ENCODE measurements around the gene FAAP100.

The FAAP100 gene

DNA sequence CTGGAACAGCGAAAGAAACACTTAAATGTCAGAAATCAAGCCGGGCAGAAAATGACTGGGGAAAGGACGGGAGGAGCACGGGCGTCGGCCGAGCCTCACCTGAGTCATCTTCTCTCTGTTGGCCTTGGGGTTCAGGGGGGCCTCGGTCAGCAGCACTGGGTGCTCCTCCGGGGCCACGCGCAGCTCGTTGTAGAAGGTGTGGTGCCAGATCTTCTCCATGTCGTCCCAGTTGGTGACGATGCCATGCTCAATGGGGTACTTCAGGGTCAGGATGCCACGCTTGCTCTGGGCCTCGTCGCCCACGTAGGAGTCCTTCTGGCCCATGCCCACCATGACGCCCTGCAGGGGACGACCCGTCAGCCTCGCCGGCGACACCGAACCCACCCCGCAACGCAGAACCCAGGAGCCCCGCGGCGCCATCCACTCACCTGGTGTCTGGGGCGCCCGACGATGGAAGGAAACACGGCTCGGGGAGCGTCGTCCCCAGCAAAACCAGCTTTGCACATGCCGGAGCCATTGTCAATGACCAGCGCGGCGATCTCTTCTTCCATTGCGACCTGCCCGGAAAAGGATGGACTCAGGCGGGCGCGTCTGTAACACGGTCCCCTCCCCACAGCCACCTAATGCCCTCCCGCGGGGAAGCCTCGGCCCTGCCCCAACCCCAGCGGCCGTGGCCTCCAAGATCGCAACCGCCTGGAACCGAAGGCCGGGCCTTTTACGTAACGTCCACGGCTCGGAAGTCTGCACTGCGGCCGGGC is 40.2 kb downstream of the FAAP100 start:
- DNase-seq (ENCODE audit: low read depth), result no peak

DNA sequence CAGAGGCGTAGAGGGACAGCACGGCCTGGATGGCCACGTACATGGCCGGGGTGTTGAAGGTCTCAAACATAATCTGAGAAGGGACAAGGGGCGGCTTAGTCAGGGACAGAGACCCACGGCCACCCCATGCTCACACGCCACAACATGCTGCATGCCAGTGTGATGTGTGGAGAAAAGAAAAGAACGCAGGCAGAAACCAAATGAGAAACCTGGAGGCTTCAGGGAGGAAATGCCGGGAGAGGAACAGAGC is 40.7 kb downstream of the FAAP100 start:
- DNase-seq (ENCODE audit: low read depth), result no peak

DNA sequence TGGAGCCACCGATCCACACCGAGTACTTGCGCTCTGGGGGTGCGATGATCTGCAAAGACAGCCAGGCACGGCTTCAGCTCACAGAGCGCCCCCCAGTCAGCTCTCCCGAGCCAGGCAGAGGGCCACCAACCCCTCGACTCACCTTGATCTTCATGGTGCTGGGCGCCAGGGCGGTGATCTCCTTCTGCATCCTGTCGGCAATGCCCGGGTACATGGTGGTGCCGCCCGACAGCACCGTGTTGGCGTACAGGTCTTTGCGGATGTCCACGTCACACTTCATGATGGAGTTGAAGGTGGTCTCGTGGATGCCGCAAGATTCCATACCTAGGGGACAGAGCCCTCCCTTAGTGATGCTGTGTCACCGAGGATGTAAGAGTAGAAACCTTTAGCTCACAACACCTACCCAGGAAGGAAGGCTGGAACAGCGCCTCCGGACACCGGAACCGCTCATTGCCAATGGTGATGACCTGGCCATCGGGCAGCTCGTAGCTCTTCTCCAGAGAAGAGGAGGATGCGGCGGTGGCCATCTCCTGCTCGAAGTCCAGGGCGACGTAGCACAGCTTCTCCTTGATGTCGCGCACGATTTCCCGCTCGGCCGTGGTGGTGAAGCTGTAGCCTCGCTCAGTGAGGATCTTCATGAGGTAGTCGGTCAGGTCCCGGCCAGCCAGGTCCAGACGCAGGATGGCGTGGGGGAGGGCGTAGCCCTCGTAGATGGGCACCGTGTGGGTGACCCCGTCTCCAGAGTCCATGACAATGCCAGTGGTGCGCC is 41.2 kb downstream of the FAAP100 start:
- DNase-seq (ENCODE audit: low read depth), result no peak

DNA sequence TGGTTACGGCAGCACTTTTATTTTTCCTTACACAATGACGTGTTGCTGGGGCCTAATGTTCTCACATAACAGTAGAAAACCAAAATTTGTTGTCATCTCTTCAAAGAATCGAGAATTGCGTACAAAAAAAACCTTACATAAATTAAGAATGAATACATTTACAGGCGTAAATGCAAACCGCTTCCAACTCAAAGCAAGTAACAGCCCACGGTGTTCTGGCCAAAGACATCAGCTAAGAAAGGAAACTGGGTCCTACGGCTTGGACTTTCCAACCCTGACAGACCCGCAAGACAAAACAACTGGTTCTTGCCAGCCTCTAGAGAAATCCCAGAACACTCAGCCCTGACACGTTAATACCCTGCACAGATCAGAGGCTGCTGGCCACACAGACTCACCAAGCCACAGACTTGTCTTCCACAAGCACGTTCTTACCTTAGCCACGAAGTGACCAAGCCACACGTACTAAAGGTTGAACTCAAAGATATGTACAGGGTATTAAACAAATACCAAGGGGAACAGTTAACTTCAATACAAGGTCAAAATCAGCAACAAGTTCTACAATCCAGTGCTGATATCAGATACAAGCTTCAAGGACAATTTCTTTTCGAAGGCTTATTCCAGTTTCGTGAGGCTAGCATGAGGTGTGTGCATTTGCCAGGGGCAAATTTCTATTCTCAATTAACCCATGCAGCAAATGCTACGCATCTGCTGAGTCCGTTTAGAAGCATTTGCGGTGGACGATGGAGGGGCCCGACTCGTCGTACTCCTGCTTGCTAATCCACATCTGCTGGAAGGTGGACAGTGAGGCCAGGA is 42.0 kb downstream of the FAAP100 start:
- no peak for DNase-seq (ENCODE audit: low read depth)

DNA sequence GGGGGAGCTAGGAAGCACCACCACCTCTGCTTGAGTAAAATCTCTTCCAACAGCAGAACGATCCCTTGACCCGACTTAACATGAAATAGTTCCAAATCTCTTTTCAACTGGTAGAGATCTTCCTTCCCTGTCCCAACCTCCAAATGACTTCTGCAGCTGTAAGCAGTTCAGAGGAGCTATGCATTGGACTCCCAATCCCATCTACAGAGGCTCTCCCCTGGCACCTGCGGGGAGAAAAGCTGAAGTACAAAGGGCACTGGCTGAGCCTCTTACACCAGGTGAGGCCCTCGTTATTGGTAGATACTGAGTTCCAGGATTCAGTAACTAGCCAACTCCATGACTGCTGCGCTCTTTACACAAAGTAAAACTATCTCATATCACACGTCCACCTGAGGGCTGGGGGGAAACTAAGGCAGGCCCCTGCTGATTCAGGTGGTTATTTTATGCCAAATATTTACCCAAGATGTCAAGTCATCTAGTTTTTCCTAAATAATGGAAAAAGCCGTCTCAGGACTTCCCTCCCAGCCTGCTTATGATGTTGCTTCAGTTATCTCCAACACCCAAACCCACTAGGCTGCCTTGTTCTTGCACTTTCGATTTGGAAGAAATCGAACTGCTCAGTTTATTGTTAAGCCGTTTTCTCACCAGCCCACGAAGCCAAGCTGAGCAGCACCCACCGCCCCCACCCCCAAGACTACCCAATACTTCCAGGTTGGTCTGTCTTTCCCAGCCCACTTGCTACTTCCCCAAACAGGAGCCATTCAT is 42.8 kb downstream of the FAAP100 start:
- DNase-seq (ENCODE audit: low read depth), result no peak

DNA sequence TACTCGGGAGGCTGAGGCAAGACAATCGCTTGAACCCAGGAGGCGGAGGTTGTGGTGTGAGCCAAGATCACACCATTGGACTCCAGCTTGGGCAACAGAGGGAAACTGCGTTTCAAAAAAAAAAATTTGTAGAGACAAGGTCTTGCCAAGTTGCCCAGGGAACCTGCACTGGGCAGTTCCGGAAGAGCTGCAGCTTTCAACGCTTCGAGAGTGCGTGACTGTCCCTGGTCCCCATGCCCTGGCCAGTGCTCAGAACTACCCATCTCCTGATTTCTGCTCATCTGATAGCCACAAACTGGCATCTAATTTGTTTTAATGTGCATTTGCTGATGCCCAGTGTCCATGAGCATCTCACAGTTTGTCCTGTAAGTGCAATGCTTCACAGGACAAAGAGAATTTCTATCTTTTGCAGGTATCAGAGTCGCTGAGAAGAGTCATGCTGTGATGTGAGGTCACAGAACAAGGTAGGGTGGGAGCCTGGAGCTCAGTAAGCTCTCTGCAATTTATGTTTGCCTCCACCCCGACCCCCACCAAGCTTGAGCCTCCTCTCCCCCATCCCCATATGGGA is 43.4 kb downstream of the FAAP100 start:
- no peak for DNase-seq (ENCODE audit: low read depth)

DNA sequence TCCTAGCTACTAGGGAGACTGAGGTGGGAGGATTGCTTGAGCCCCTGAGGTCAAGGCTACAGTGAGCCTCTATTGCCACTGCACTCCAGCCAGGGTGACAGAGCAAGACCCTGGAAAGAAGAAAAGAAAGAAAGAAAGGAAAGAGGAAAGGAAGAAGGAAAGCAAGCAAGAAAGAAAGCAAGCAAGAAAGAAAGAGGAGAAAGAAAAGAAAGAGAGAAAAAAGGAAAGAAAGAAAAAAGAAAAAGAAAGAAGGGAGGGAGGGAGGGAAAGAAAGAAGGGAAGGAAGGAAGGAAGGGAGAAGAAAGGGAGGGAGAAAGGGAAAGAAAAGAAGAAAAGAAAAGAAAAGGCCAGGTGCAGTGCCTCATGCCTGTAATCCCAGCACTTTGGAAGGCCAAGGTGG is 48.5 kb downstream of the FAAP100 start:
- DNase-seq (ENCODE audit: low read depth), result no peak

DNA sequence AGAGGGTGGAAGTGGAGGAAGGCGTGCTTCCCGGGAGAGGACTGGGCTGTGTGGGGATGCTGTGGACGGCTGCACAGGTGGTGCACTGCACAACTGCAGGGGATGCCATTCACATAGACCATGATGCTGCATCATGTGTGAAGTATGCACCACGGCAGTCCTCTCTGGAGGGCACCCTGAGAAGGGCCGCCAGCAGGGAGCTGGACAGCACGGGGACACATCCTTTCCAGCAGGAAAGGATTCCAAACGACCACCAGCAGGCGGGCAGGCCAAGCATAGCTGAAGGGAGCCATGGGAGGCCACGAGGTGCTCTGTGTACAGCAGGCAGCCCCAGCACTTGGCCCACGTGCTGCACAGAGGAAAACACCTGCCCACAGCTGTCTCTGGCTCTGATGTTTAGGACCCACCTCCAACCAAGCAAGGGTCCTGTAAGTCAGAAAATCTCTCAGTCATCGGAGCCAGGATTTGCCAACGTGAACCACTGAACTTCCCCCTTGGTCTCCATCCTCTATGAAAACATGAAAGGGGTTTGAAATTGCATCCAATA is 49.6 kb downstream of the FAAP100 start:
- DNase-seq (ENCODE audit: low read depth), result no peak

DNA sequence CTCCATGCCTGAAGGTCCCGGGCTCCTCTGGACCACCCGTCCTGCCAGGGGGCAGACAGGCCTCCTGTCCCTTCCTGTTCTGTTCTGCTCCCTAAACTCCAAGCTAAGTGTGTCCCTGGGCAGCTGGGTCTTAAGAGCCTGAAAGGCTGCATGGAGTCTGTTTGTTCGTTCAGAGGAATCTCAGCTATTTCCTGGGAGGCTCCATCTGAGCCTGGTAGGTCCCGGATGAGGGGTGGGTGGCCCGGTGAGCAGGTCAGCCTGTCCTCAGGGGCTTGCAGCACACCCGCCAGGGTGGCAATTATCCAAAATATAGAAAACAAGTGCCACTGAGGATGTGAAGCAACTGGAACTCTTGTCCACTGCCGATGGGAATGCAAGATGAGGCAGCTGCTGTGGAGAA is 52.1 kb downstream of the FAAP100 start:
- DNase-seq (ENCODE audit: low read depth), result no peak

DNA sequence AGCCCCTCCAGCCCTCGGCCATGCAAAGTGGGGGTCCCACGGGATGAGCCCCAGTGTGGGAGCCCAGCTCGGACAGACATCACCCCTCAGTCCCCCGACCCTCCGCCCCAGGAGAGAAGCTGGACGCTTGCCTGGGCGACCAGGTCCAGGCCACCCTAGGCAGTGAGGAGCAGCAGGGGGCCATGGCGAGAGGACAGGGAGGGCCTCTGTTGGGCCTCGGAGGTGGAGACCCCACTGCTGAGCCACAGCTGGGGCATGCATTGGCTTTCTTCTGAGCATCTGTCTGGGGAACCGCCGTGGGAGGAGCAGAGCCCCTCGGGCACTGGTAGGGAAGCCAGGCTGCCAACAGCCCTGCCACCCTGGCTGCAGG is 52.6 kb downstream of the FAAP100 start:
- no peak for DNase-seq (ENCODE audit: low read depth)

DNA sequence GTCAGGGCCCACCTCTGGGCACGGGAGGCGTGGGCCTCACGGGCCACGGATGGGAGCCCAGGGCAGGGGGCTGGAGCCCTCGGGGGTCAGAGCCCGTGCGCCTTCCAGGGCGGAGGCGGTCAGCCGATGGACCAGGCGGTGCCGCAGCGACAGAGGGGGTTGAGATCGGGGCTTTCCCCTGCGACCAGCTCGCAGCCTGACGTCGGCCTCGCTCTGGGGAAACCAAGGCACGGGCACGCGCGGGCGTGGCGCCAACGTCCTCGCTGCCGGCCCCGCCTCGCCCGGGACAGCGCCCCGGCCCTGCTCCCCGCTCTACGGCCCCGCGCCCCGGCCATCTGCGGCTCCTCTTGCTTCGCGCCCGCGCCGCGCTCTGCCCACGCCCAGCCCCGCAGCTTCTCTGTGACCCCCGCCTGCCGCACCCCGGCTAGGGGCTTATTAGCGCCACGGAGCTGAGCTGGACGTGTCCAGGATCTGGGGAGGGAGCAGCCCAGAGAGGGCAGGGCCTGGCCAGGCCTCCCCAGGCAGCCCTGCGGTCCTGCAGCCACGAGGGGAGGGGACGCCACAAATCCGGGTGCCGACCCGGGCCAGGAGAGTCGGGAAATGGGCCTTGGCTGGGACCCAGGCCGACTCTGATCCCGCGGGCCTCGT is 53.1 kb downstream of the FAAP100 start:
- DNase-seq (ENCODE audit: low read depth), result no peak

DNA sequence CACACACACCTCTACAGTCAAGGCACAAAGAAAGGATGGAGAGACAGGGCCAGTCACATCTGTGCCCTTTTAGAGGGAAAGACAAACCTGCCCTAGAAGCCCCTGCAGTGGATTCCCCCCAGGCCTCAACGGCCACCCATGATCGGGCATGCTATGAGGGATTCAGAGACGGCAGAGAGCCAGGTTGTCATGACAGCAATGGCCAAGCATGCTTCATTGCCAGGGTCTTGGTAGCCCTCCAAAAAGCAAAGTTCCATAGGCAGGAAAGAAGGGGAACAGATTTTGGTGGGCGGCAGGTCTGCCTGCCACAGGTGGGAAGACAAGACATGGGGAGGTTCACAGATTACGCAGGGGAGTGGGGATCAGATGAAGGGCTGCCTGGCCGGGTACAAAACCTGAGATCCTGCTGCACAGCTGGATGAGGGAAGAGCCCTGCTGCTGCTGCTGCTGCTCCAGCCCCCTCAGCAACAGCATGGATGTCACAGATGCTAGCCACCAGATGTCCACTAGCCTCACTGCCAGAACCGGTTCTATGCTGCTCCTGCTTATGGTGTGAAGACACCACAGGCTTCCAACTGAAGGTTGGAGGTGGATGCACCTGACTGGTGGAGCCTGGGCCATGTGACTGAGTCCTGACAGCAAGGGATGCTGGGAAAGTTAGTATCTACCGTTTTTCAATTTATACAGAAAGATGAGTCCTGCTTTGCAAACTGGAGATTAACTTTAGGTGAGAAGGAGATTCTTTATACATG is 57.4 kb downstream of the FAAP100 start:
- no peak for DNase-seq (ENCODE audit: low read depth)

DNA sequence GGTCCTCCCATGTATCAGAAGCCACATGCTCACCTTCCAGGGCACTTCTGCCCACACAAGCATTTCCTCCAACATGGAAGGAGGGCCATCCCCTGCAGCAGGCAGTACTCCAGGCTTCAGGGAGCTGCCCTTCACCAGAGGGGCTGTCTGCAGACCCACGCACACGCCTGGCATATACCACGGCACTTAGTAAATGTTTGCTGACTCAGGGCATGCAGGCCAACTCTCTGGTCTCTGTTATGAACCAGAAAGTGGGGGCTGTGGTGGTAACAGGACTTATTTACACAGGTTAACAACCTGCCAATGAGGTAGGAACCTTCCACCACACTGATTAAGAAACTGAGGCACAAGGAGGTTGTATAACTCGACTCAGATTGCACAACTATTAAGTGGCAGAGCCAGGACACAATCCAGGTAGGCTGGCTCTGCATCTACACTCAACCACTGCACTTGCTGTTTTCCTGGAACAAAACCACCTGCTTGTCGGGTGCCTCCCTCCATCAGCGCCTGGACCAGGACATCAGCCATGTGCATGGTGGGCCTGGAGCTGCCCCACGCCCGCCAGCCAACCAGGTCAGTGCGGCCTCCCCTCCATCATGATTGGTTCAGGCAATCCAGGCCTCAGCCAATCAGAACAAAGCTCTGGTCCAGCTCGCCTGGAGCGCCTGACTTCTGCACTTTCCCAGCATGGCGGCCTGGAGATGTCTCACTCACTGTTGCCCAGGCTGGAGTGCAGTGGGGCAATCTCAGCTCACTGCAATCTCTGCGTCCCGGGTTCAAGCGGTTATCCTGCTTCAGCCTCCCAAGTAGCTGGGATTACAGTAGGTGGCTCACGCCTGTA is 58.7 kb downstream of the FAAP100 start:
- no peak for DNase-seq (ENCODE audit: low read depth)

DNA sequence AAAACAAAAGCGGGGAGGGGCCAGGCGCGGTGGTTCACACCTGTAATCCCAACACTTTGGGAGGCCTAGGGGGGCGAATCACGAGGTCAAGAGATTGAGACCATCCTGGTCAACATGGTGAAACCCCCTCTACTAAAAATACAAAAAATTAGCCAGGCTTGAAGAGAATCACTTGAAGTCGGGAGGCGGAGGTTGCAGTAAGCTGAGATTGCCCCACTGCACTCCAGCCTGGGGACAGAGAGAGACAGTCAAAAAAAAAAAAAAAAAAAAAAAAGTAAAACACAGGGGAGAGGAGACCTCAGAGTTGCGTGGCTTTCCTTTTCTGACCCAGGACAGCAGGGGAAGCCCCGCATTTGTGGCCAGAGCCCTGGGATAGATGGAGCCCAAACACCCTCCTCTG is 59.4 kb downstream of the FAAP100 start:
- no peak for DNase-seq (ENCODE audit: low read depth)

DNA sequence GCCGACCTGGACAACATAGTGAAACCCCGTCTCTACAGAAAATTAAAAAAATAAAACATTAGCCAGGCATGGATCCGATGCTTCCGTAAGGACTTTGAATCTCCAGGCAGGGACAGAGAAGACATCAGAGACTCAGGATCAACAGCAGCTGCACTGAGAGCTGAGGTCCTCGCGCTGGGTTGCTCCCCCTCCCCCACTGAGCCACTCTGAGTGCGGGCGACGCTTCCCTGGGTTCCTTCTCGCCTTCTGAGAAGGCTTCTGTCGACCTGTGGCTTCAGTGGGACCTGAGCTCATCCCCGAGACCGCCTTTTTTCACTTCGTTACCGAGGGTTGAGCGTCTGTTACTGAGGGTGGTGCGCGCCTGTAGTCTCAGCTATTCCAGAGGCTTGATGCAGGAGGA is 60.0 kb downstream of the FAAP100 start:
- DNase-seq (ENCODE audit: low read depth), result no peak

DNA sequence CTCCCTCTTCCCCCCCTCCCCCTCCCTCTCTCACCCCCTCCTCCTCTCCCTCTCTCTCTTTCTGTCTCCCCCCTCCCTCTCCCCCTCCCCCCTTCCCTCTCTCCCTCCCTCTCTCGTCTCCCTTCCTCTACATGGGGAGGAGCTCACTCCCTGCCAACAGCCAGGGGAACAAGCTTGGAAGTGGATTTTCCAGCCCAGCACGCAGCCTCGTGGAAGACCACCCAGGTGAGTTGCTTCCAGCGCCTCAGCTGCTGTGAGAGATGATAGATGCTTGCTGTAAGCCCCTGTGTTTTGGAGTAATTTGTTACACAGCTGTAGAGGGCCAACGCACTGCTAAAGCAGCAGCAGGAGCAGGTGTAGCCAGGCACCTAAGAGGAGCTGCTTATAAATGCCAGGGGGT is 60.4 kb downstream of the FAAP100 start:
- DNase-seq (ENCODE audit: low read depth), result no peak

DNA sequence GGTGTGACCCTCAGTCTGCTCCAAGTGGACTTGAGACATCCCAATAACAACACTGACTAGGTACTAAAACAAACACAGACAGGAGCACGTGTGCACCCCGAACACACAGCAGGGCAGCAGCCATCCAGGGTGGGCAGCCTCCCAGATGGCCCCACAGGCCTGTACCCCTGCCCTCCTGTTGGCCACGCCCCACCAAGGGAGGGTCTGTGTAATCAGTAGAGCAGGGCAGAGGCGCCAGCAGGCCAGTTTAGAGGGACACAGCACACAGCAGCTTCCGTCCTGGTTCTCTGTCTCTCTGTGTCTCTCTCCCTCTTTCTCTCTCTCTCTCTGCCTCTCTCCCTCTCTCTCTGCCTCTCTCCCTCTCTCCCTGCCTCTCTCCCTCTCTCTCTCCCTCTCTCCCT is 61.0 kb downstream of the FAAP100 start:
- no peak for DNase-seq (ENCODE audit: low read depth)

DNA sequence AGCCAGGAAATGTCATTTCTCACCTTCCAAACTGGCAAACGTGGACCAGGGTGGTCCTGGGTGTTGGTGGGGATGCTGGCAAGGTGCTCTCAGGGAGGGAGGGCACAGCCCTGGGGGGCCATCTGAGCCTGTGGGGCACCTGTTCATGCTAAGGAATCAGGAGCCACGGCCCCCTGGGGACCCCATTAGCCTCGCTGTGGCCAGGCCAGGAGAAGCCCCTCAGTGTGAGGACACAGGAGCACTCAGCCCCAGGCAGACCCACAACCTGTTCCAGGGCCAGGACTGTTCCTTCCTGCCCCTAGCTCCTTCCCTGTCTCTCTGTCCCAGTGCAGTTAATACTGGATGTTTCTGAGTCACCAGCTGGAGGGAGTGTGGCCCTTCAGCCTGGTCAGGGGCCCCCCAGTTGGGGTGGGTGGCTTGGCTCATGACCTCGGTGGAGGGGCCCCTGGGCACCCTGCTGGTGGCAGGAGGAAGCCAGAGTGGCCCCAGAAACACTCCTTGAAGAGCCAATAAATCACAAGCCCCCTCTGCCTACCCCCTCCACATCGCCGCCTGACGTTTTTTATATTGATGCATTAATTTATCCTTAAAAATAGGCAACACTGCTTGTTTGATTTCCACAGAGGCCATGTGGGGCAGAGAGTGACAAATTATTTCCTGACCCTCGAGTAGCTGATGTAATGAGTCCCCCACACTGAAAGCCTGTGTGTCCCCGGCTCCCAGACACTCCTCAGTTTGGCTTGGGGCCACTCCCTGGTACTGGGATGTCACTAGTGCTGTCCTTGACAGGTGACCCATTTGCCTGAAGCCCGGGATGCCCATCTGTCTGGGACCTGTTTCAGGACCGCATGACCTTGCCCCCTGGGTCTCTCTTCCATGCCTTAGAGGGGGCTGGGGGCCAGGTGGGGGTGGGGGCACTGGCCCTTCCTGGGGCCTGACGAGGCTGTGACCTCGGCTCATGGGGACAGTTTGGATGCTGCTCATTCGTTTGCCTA is 61.9 kb downstream of the FAAP100 start:
- DNase-seq (ENCODE audit: low read depth), result no peak
